GM12872 (cell line): ENCODE data around the gene SLC4A2.

ENCODE experiments used
- TF ChIP-seq, protein P1 (sequence below): IDR thresholded peaks from 3 replicates; pipeline ENCODE4 v1.5.1; 2011; ENCODE audit warnings: low read depth, mild to moderate bottlenecking, low read length, moderate library complexity; ENCODE audit not compliant: insufficient read depth

SLC4A2 gene

DNA sequence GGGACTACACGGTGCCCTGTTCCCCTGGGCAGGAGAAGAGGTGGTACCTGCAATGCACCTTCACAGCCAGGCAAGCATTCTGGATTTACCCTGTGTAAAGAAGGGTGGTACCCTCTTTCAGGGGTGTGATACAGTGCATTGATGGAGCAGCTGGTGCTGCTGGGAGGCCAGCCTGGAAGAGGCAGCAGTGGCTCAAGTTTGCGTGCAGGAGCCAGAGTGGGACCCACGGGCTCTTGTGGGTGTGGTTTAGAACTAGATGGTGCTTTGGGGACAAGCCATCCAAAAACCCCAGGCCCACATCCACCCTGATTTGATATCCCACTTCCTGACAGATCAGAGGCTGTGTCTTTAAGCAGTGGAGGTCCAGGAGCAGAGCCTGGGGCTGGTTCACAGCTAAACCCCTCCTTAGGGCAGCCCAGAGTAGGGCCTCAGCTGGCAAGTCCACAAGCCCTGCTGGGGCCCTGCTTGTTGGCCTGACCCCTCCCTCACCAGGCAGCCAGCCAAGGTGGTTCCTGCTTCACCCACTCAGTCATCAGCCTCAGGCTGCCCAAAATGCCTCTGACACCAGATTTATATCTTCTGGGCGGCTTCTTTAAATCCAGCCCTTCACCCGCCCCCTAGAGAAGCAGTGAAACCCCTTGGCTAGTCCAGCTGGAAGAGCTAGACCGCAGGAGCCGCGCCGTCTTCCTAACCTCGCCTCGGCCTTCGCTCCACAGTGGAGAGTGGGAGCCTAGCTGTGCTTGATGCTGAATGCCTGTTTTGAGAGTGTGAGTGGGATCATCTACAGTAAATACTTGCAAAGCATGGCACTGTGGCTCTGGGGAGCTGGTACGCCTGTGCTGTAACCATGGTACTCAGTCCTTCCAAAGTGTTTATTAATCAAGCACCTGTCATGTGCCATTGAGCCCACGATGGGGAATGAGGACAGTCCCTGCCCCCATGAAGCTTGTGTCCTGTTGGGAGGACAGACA, 12.5 kb upstream of the SLC4A2 start:
- TF ChIP-seq, protein P1, sequence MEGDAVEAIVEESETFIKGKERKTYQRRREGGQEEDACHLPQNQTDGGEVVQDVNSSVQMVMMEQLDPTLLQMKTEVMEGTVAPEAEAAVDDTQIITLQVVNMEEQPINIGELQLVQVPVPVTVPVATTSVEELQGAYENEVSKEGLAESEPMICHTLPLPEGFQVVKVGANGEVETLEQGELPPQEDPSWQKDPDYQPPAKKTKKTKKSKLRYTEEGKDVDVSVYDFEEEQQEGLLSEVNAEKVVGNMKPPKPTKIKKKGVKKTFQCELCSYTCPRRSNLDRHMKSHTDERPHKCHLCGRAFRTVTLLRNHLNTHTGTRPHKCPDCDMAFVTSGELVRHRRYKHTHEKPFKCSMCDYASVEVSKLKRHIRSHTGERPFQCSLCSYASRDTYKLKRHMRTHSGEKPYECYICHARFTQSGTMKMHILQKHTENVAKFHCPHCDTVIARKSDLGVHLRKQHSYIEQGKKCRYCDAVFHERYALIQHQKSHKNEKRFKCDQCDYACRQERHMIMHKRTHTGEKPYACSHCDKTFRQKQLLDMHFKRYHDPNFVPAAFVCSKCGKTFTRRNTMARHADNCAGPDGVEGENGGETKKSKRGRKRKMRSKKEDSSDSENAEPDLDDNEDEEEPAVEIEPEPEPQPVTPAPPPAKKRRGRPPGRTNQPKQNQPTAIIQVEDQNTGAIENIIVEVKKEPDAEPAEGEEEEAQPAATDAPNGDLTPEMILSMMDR: no peak

DNA sequence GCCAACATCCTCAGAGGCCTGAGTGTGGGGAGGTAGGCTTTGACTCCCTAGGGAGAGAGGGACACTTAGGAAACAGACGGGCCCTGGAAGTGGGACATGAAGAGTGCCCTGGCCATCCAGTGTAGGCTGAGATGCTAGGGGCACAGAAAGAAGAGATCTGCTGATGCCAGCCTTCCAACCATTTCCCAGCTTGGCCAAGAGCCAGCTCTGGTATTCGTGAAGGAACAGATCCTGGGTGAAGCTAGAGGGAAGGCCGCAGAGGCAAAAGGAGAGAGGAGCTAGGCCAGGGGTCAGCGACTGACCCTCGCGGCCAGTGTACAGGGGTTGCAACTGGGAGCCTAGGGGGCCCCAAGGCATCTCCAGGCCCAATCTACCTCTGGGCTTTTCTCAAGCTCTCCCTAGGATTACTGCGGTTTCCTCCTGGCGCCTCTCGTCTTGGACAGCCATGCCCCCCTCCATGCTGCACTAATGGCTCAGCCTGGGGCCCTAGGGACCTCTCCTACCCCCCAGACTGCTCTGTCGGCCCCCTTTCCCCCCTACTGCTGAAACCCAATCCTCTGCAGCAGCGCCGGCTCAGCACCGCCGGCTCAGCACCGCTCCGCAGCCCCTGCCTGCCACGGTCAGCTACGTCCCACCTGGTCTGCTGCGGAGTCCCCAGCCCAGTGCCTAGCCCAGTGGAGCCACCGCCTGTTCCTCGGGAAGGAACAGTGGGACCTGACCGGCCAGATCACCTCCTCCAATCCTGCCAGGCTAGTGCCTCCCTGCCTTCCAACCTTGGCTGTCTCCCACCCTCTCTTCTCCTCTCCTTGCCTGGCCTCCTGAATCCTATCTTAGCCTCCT, 11.2 kb upstream of the SLC4A2 start, which contains the start of gene ASIC3:
ASIC3 (plus strand) TSS at position 556 of the 840 bp plus-strand sequence. CDS start 355 bp downstream, outside the sequence.
- TF ChIP-seq, protein P1: no peak

DNA sequence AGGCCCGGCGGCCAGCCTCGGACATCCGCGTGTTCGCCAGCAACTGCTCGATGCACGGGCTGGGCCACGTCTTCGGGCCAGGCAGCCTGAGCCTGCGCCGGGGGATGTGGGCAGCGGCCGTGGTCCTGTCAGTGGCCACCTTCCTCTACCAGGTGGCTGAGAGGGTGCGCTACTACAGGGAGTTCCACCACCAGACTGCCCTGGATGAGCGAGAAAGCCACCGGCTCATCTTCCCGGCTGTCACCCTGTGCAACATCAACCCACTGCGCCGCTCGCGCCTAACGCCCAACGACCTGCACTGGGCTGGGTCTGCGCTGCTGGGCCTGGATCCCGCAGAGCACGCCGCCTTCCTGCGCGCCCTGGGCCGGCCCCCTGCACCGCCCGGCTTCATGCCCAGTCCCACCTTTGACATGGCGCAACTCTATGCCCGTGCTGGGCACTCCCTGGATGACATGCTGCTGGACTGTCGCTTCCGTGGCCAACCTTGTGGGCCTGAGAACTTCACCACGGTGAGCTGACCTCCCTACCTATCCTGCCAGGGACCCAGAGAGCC, 10.4 kb upstream of the SLC4A2 start:
- TF ChIP-seq, protein P1: no peak

DNA sequence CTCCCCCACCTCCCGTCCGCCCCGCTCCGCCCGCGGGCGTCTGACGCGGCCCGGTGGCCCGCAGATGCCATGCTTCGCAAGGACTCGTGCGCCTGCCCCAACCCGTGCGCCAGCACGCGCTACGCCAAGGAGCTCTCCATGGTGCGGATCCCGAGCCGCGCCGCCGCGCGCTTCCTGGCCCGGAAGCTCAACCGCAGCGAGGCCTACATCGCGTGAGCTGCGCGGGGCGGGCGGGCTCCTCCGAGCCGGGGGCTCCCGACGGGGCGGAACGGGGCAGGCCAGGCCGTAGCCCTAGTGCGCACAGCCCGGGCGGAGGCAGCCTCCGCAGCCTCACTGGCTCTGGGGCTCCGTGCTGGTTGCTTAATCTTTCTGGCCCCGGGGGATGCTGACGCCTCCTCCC, 8.3 kb upstream of the SLC4A2 start:
- TF ChIP-seq, protein P1: no peak

DNA sequence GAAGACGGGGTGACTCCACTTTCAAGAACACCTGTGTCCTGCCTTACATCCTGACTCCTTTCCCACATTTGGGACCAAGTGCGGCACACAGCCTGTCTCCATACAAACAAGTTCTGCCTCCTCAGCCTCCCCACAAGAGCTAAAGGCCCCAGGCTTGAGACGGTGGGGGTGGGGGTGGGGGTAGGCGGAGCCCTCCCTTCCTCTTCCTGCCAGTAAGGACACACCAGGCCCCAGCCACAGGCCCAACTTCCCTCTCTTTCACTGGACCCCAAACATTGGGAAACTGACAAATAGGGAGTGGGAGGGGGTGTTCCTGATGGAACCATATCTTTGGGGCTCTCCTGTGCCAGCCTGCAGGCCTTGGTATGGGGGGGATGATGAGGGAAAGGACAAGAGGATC, 6.3 kb upstream of the SLC4A2 start:
- TF ChIP-seq, protein P1: no peak

DNA sequence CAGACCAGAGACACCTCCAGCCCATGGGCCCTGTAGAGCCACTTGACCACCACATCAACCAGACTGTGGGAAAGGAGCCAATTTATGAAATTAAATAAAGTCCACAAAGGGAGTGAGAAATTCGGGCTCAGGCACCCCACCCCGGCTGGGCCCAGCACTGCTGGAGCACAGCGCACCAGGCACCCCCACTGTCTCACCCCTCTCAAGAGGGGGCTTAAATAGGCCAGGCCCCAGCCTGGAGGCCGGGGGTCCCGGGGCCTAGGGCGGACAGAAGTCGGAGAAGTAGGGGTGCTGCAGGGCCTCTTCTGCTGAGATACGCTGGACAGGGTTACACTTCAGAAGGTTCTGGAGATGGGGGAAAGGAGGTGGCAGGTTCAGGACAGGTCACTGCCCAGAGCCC, 5.6 kb upstream of the SLC4A2 start:
- TF ChIP-seq, protein P1: no peak

DNA sequence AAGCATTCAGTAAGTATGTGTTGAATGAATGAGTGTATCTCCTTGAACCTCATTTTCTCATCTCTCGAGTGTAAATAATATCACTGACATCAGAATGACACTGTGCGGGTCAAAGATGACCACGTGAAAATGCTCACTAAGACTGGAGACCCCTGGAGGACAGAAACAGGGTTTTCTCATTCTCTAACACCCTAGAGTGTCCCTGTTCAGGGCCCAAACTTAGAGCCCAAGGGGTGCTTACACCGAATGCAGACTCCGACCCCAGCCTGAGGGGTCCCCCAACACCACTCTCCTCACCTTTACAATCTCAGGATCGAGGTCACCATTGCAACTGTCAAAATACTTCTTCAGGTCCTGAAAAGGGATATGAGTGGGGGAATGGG, 3.1 kb upstream of the SLC4A2 start:
- TF ChIP-seq, protein P1: no peak
